GM23338 (cell line): ENCODE measurements around the gene BHLHE41. TPM values are rescaled to one million over a fixed set of nuclear protein-coding genes. Genes with fewer than 3 reads are reported as not detected.

Experiments
- ATAC-seq: fragments of 200-7000 bp; cut with Tn5 transposase; 3 replicates; pipeline ENCODE4 v1.9.1; 2020
- DNase-seq: peaks from one replicate; pipeline ENCODE4 v3.0.0-alpha.2; 2015; ENCODE audit warnings: low spot score
- H2AFZ ChIP-seq: fragments of 200-600 bp; sonication (generic); 2 replicates; pipeline ENCODE4 v1.8.0; 2016; ENCODE audit warnings: antibody characterized with exemption, mild to moderate bottlenecking, moderate library complexity
- H3F3A ChIP-seq: fragments of 200-600 bp; sonication (generic); replicated peaks from 2 replicates; pipeline ENCODE4 v1.8.0; 2017; ENCODE audit warnings: antibody characterized with exemption, mixed run types, low read depth
- H3K27ac ChIP-seq: fragments of 200-600 bp; sonication (generic); 2 replicates; pipeline ENCODE4 v1.6.1; 2016; ENCODE audit warnings: low read depth
- H3K27me3 ChIP-seq: fragments of 200-600 bp; sonication (generic); 2 replicates; pipeline ENCODE4 v1.8.0; 2016; ENCODE audit warnings: mild to moderate bottlenecking, mixed run types, moderate library complexity; ENCODE audit not compliant: insufficient read depth
- H3K36me3 ChIP-seq: fragments of 200-600 bp; sonication (generic); 2 replicates; pipeline ENCODE4 v1.8.0; 2016; ENCODE audit warnings: mild to moderate bottlenecking; ENCODE audit not compliant: insufficient read depth
- H3K4me1 ChIP-seq: fragments of 200-600 bp; sonication (generic); 2 replicates; pipeline ENCODE4 v1.8.0; 2016; ENCODE audit warnings: mild to moderate bottlenecking, moderate library complexity; ENCODE audit not compliant: insufficient read depth
- H3K4me2 ChIP-seq: fragments of 200-600 bp; sonication (generic); 2 replicates; pipeline ENCODE4 v1.7.1; 2017; ENCODE audit warnings: mixed run types
- H3K4me3 ChIP-seq: fragments of 200-600 bp; sonication (generic); 2 replicates; pipeline ENCODE4 v1.6.1; 2016; ENCODE audit warnings: mixed run types
- H3K79me2 ChIP-seq: fragments of 200-600 bp; sonication (generic); replicated peaks from 2 replicates; pipeline ENCODE4 v1.8.0; 2017; ENCODE audit warnings: mild to moderate bottlenecking; ENCODE audit not compliant: insufficient read depth
- H3K9me2 ChIP-seq: fragments of 200-600 bp; sonication (generic); 2 replicates; pipeline ENCODE4 v1.8.0; 2017; ENCODE audit not compliant: insufficient read depth
- H4K20me1 ChIP-seq: fragments of 200-600 bp; sonication (generic); replicated peaks from 2 replicates; pipeline ENCODE4 v1.8.0; 2017; ENCODE audit warnings: mild to moderate bottlenecking; ENCODE audit not compliant: insufficient read depth
- H3K27ac Mint-ChIP-seq: 2 replicates; pipeline ENCODE4 v1.8.0; 2020; ENCODE audit warnings: inconsistent platforms, mild to moderate bottlenecking, moderate library complexity, mixed read lengths
- H3K27me3 Mint-ChIP-seq: 3 replicates; pipeline ENCODE4 v1.8.0; 2022; ENCODE audit warnings: low read depth, mild to moderate bottlenecking, moderate library complexity, mixed read lengths, inconsistent platforms; ENCODE audit not compliant: insufficient read depth, poor library complexity
- H3K36me3 Mint-ChIP-seq: 3 replicates; pipeline ENCODE4 v1.8.0; 2021; ENCODE audit warnings: low read depth, mild to moderate bottlenecking, inconsistent platforms, moderate library complexity, mixed read lengths
- H3K4me1 Mint-ChIP-seq: 3 replicates; pipeline ENCODE4 v1.8.0; 2020; ENCODE audit warnings: mild to moderate bottlenecking, inconsistent platforms, mixed read lengths
- H3K4me3 Mint-ChIP-seq: 3 replicates; pipeline ENCODE4 v1.8.0; 2021; ENCODE audit warnings: moderate library complexity, mild to moderate bottlenecking, inconsistent platforms, mixed read lengths
- H3K9me3 Mint-ChIP-seq: 3 replicates; pipeline ENCODE4 v1.8.0; 2020; ENCODE audit warnings: moderate library complexity, mild to moderate bottlenecking, inconsistent platforms, mixed read lengths
- CTCF ChIP-seq, 2 experiments: fragments of 200-600 bp in 1 of 2; sonication (generic) in 1 of 2; conservative IDR thresholded peaks; 2 replicates each; pipeline versions ENCODE4 v1.5.1 to v1.6.1; 2016 to 2017; ENCODE audit warnings: antibody characterized with exemption in 2 of 2, low read depth in 2 of 2, mild to moderate bottlenecking in 2 of 2, moderate library complexity in 1 of 2
- EZH2 ChIP-seq: fragments of 200-600 bp; sonication (generic); IDR thresholded peaks from one replicate; pipeline ENCODE4 v1.8.0; 2017; ENCODE audit warnings: antibody characterized with exemption, mild to moderate bottlenecking, low read depth; ENCODE audit not compliant: unreplicated experiment
- EZH2phosphoT487 ChIP-seq: fragments of 200-600 bp; sonication (generic); IDR thresholded peaks from one replicate; pipeline ENCODE4 v1.8.1; 2018; ENCODE audit warnings: antibody characterized with exemption; ENCODE audit not compliant: unreplicated experiment
- JUNB ChIP-seq: IDR thresholded peaks from one replicate; pipeline ENCODE4 v1.6.1; 2016; ENCODE audit warnings: antibody characterized with exemption; ENCODE audit not compliant: unreplicated experiment
- NANOG ChIP-seq: IDR thresholded peaks from 2 replicates; pipeline ENCODE4 v1.6.1; 2016; ENCODE audit warnings: antibody characterized with exemption, borderline replicate concordance
- POLR2AphosphoS5 ChIP-seq: IDR thresholded peaks from 2 replicates; pipeline ENCODE4 v1.6.1; 2016; ENCODE audit warnings: antibody characterized with exemption, low read depth
- REST ChIP-seq: IDR thresholded peaks from one replicate; pipeline ENCODE4 v1.6.1; 2018; ENCODE audit warnings: antibody characterized with exemption; ENCODE audit not compliant: unreplicated experiment
- STAT1 ChIP-seq: IDR thresholded peaks from one replicate; pipeline ENCODE4 v1.6.1; 2016; ENCODE audit warnings: antibody characterized with exemption; ENCODE audit not compliant: unreplicated experiment
- ZNF114 ChIP-seq: fragments of 250-450 bp; sonication (Bioruptor Pico); IDR thresholded peaks from 2 replicates; pipeline ENCODE4 v1.5.0; 2020; ENCODE audit warnings: mild to moderate bottlenecking, moderate library complexity
- ZNF331 ChIP-seq: fragments of 250-450 bp; sonication (Bioruptor Pico); IDR thresholded peaks from 2 replicates; pipeline ENCODE4 v1.5.0; 2020; ENCODE audit warnings: low read depth, mild to moderate bottlenecking, moderate library complexity
- ZNF462 ChIP-seq: fragments of 250-450 bp; sonication (Bioruptor Pico); IDR thresholded peaks from 2 replicates; pipeline ENCODE4 v1.5.0; 2020; ENCODE audit warnings: mild to moderate bottlenecking, moderate library complexity
- polyA plus RNA-seq: library from polyadenylated mRNA; unstranded; fragments of >200 nt; fragmentation: Nextera tagmentation; extraction: Ambion mirVana; gene quantifications from 2 replicates; pipeline ENCODE4 v1.2.1, GENCODE V29; 2016
- total RNA-seq: library from RNA; depleted of rRNA; stranded (reverse); fragments of >200 nt; shearing (Covaris generic); gene quantifications from 2 replicates; pipeline ENCODE4 v1.2.3, GENCODE V29; 2014

BHLHE41 gene
- total and polyA plus RNA-seq, 2 experiments from 2014 or later, result 1.6 to 2.9 TPM

DNA sequence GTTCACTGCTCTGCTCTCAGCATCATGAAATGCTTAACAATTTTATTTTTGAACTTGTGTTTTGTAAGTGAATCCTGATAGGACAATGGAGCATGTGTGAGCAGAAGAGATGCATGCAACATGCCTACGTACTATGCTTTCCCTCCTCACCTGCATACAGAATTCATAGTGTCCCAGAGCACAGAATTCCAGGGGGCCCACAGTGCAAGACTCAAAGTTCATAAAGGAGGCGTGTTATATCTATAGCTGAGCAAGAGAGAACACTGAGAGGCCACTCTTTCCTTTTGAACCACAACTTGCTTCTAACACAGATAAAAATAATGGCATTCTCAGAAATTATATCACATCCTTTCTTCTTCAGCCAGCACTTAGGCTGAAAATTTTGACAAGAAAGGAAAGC lies 28.8 kb downstream of the BHLHE41 start:
- H3K4me3 Mint-ChIP-seq, result no peak overlapping the region
- Histone ChIP-seq H3F3A (no peaks in the 10 kb centered on the region), H3K9me2 (no peaks in the 10 kb centered on the region), H3K79me2 (no peaks in the 10 kb centered on the region), H4K20me1 (no peaks in the 10 kb centered on the region), H3K27me3 (no peaks in the 10 kb centered on the region), H3K4me1 (peaks cover 6% of the 10 kb centered on the region; the same call in 1 of the 2 replicates), H3K36me3 (no peaks in the 10 kb centered on the region), H3K4me2 (no peak overlapping the region), H3K27ac (no peak overlapping the region), H2AFZ (no peak overlapping the region), H3K4me3 (no peak overlapping the region)
- no peak overlapping the region for H3K27ac Mint-ChIP-seq
- no peaks in the 10 kb centered on the region for H3K36me3 Mint-ChIP-seq
- DNase-seq (no peak), ATAC-seq (no peak)
- H3K27me3 Mint-ChIP-seq, result no peaks in the 10 kb centered on the region
- no peaks in the 10 kb centered on the region for H3K9me3 Mint-ChIP-seq
- peaks cover 10% of the 10 kb centered on the region for H3K4me1 Mint-ChIP-seq
- TF ChIP-seq STAT1 (no peak), EZH2 (no peak), REST (no peak), ZNF331 (CRISPR knock-in tag) (no peak), ZNF114 (CRISPR knock-in tag) (no peak), NANOG (no peak), CTCF (conservative IDR thresholded peaks at IDR 0.05; ENCODE audit: low read depth in 2 of 2) (no peak)

- H3K4me1 Mint-ChIP-seq, result peaks cover 10% of the 10 kb centered on the region
- H3K27me3 Mint-ChIP-seq, result no peaks in the 10 kb centered on the region
- Histone ChIP-seq H3K36me3 (no peaks in the 10 kb centered on the region), H3K27me3 (no peaks in the 10 kb centered on the region), H2AFZ (no peak overlapping the region), H3K4me3 (no peak overlapping the region), H3K4me1 (peaks cover 6% of the 10 kb centered on the region; the same call in 1 of the 2 replicates), H4K20me1 (no peaks in the 10 kb centered on the region), H3K4me2 (no peak overlapping the region), H3F3A (no peaks in the 10 kb centered on the region), H3K79me2 (no peaks in the 10 kb centered on the region), H3K9me2 (no peaks in the 10 kb centered on the region), H3K27ac (no peak overlapping the region)
- no peak overlapping the region for H3K27ac Mint-ChIP-seq
- H3K36me3 Mint-ChIP-seq, result no peaks in the 10 kb centered on the region
- H3K4me3 Mint-ChIP-seq, result no peak overlapping the region
- H3K9me3 Mint-ChIP-seq, result no peaks in the 10 kb centered on the region
- no peak for ATAC-seq
- DNase-seq, result no peak
- no peak for TF ChIP-seq ZNF462 (CRISPR knock-in tag)
- no peak for TF ChIP-seq STAT1
- TF ChIP-seq ZNF114 (CRISPR knock-in tag), result no peak
- TF ChIP-seq EZH2, result no peak
- TF ChIP-seq ZNF331 (CRISPR knock-in tag), result no peak
- no peak for TF ChIP-seq POLR2AphosphoS5
- TF ChIP-seq NANOG, result no peak
- TF ChIP-seq EZH2phosphoT487, result no peak
- no peak for TF ChIP-seq JUNB
Observed at GRCh38 chr12:26095186-26095585, 29.7 kb downstream of the BHLHE41 start.
